Tibial nerve (tissue), 3 donors: ENCODE results near the gene ARL5C.

ENCODE experiments used
- POLR2A ChIP-seq, 2 donors: fragments of 450-650 bp; IDR thresholded peaks; one replicate each; pipeline ENCODE4 v1.6.1; 2017; ENCODE audit warnings: antibody characterized with exemption in 2 of 2, mild to moderate bottlenecking in 2 of 2, moderate library complexity in 2 of 2
- TF ChIP-seq, protein P1 (sequence below), 5 experiments: fragments of 200-600 bp in 3 of 5; fragments of 450-650 bp in 2 of 5; sonication (generic) in 3 of 5; IDR thresholded peaks; one replicate each; pipeline ENCODE4 v1.5.1; 2016 to 2019; ENCODE audit warnings: antibody characterized with exemption in 5 of 5, mild to moderate bottlenecking in 3 of 5, moderate library complexity in 2 of 5

GRCh38 chr17:39209317-39210092 is 43.5 kb upstream of the ARL5C start:
- TF ChIP-seq, protein P1, sequence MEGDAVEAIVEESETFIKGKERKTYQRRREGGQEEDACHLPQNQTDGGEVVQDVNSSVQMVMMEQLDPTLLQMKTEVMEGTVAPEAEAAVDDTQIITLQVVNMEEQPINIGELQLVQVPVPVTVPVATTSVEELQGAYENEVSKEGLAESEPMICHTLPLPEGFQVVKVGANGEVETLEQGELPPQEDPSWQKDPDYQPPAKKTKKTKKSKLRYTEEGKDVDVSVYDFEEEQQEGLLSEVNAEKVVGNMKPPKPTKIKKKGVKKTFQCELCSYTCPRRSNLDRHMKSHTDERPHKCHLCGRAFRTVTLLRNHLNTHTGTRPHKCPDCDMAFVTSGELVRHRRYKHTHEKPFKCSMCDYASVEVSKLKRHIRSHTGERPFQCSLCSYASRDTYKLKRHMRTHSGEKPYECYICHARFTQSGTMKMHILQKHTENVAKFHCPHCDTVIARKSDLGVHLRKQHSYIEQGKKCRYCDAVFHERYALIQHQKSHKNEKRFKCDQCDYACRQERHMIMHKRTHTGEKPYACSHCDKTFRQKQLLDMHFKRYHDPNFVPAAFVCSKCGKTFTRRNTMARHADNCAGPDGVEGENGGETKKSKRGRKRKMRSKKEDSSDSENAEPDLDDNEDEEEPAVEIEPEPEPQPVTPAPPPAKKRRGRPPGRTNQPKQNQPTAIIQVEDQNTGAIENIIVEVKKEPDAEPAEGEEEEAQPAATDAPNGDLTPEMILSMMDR (IDR thresholded peaks at IDR 0.05) = no peak
- TF ChIP-seq POLR2A (IDR thresholded peaks at IDR 0.05) = no peak
